Activated CD4-positive, alpha-beta T cell treated with anti-CD3 and anti-CD28 coated beads, Interleukin-2, amount 10 ng/mL, durations not matched to agents 24 days and 14 days (primary cell): ENCODE results near the gene IQCF5. TPM values are rescaled to one million over a fixed set of nuclear protein-coding genes. Genes with fewer than 3 reads are reported as not detected.
"Not testable (repeated sequence)": the region's sequence is repeated elsewhere in the genome, so short reads cannot be mapped to it uniquely, and the experiment has no call there.

Source experiments
- DNase-seq: peaks from one replicate; pipeline ENCODE4 v3.0.0; 2022
- H3K27ac Mint-ChIP-seq: one replicate; pipeline ENCODE4 v1.8.0; 2022; ENCODE audit warnings: mild to moderate bottlenecking, mixed read lengths
- H3K27me3 Mint-ChIP-seq: one replicate; pipeline ENCODE4 v1.8.0; 2022; ENCODE audit warnings: mixed read lengths
- H3K36me3 Mint-ChIP-seq: one replicate; pipeline ENCODE4 v1.8.0; 2022; ENCODE audit warnings: low read depth, mild to moderate bottlenecking, mixed read lengths
- H3K4me1 Mint-ChIP-seq: one replicate; pipeline ENCODE4 v1.8.0; 2021; ENCODE audit warnings: mixed read lengths
- H3K4me3 Mint-ChIP-seq: one replicate; pipeline ENCODE4 v1.8.0; 2022; ENCODE audit warnings: mild to moderate bottlenecking, moderate library complexity, mixed read lengths
- H3K9me3 Mint-ChIP-seq: one replicate; pipeline ENCODE4 v1.8.0; 2021; ENCODE audit warnings: mixed read lengths
- intact Hi-C: fragments of 100-400 bp; cut with micrococcal nuclease; formaldehyde crosslinking; loops from one replicate; pipeline ENCODE4 v1.15.1; 2023
- total RNA-seq: library from RNA; stranded (reverse); gene quantifications from 2 replicates; pipeline ENCODE4 v1.2.3, GENCODE V29; 2022

Gene IQCF5
- total RNA-seq, 1 donor from 2014 or later = not detected

- H3K9me3 Mint-ChIP-seq = peaks cover 3% of the 10 kb centered on the region
- no peaks in the 10 kb centered on the region for H3K36me3 Mint-ChIP-seq
- no peak overlapping the region for H3K4me3 Mint-ChIP-seq
- peaks cover 20% of the 10 kb centered on the region for H3K27me3 Mint-ChIP-seq
- intact Hi-C loops = no loop called here
- H3K27ac Mint-ChIP-seq = no peak overlapping the region
- no peak for DNase-seq
- peaks cover 7% of the 10 kb centered on the region for H3K4me1 Mint-ChIP-seq
These were observed 12.2 kb upstream of the IQCF5 start for GRCh38 chr3:51887620-51888019.

- no peaks in the 10 kb centered on the region for H3K36me3 Mint-ChIP-seq
- peaks cover under 1% of the 10 kb centered on the region for H3K4me1 Mint-ChIP-seq
- H3K27ac Mint-ChIP-seq = no peak overlapping the region
- H3K4me3 Mint-ChIP-seq = no peak overlapping the region
- H3K27me3 Mint-ChIP-seq = peaks cover 25% of the 10 kb centered on the region
- intact Hi-C loops = no loop called here
- DNase-seq = no peak
- peaks cover 3% of the 10 kb centered on the region for H3K9me3 Mint-ChIP-seq
These were observed 11.0 kb upstream of the IQCF5 start for GRCh38 chr3:51886447-51886846.

GRCh38 chr3:51879937-51880336, 4.5 kb upstream of the IQCF5 start:
- intact Hi-C loops = no loop called here
- no peak for DNase-seq
- H3K9me3 Mint-ChIP-seq = peaks cover 3% of the 10 kb centered on the region
- no peaks in the 10 kb centered on the region for H3K4me1 Mint-ChIP-seq
- no peaks in the 10 kb centered on the region for H3K36me3 Mint-ChIP-seq
- no peak overlapping the region for H3K27ac Mint-ChIP-seq
- peaks cover 21% of the 10 kb centered on the region for H3K27me3 Mint-ChIP-seq
- no peak overlapping the region for H3K4me3 Mint-ChIP-seq

GRCh38 chr3:51876186-51876585, 785 bp upstream of the IQCF5 start:
- Mint-ChIP-seq H3K27me3 (peaks cover 7% of the 10 kb centered on the region), H3K27ac (no peak overlapping the region), H3K36me3 (no peaks in the 10 kb centered on the region), H3K4me1 (no peaks in the 10 kb centered on the region), H3K9me3 (no peaks in the 10 kb centered on the region), H3K4me3 (no peak overlapping the region)
- intact Hi-C loops = no loop called here
- DNase-seq = no peak

- no peak for DNase-seq
- intact Hi-C loops = no loop called here
- H3K27ac Mint-ChIP-seq = no peak overlapping the region
- H3K27me3 Mint-ChIP-seq = peaks cover 10% of the 10 kb centered on the region
- no peaks in the 10 kb centered on the region for H3K4me1 Mint-ChIP-seq
- H3K4me3 Mint-ChIP-seq = no peak overlapping the region
- H3K9me3 Mint-ChIP-seq = no peaks in the 10 kb centered on the region
- H3K36me3 Mint-ChIP-seq = no peaks in the 10 kb centered on the region
These were observed 512 bp downstream of the IQCF5 start for GRCh38 chr3:51874889-51875288.

- no peaks in the 10 kb centered on the region for H3K36me3 Mint-ChIP-seq
- H3K4me1 Mint-ChIP-seq = no peaks in the 10 kb centered on the region
- H3K9me3 Mint-ChIP-seq = no peaks in the 10 kb centered on the region
- no peak overlapping the region for H3K4me3 Mint-ChIP-seq
- intact Hi-C loops = no loop called here
- DNase-seq = no peak
- peaks cover 13% of the 10 kb centered on the region for H3K27me3 Mint-ChIP-seq
- no peak overlapping the region for H3K27ac Mint-ChIP-seq
These were observed 990 bp downstream of the IQCF5 start for GRCh38 chr3:51874411-51874810.

GRCh38 chr3:51873876-51874275, 1.5 kb downstream of the IQCF5 start:
- intact Hi-C loops = no loop called here
- no peaks in the 10 kb centered on the region for H3K4me1 Mint-ChIP-seq
- H3K27ac Mint-ChIP-seq = no peak overlapping the region
- H3K27me3 Mint-ChIP-seq = peaks cover 18% of the 10 kb centered on the region
- DNase-seq = no peak
- no peaks in the 10 kb centered on the region for H3K36me3 Mint-ChIP-seq
- H3K9me3 Mint-ChIP-seq = no peaks in the 10 kb centered on the region
- H3K4me3 Mint-ChIP-seq = no peak overlapping the region

GRCh38 chr3:51873253-51873766, 2.1 kb downstream of the IQCF5 start:
- Mint-ChIP-seq H3K4me3 (no peak overlapping the region), H3K4me1 (no peaks in the 10 kb centered on the region), H3K27me3 (peaks cover 18% of the 10 kb centered on the region), H3K36me3 (no peaks in the 10 kb centered on the region), H3K27ac (no peak overlapping the region), H3K9me3 (no peaks in the 10 kb centered on the region)
- intact Hi-C loops = no loop called here
- no peak for DNase-seq

GRCh38 chr3:51869304-51869703, 6.1 kb downstream of the IQCF5 start:
- no peak for DNase-seq
- intact Hi-C loops = no loop called here

GRCh38 chr3:51868896-51869295, 6.5 kb downstream of the IQCF5 start:
- H3K4me1 Mint-ChIP-seq, H3K9me3 Mint-ChIP-seq, DNase-seq, H3K36me3 Mint-ChIP-seq, H3K4me3 Mint-ChIP-seq, intact Hi-C loops, H3K27ac Mint-ChIP-seq: not testable (repeated sequence)
- H3K27me3 Mint-ChIP-seq = peaks cover 24% of the 10 kb centered on the region

More at GRCh38 chr3:51869304-51869703, 6.1 kb downstream of the IQCF5 start:
- Mint-ChIP-seq H3K36me3 (no peaks in the 10 kb centered on the region), H3K9me3 (no peaks in the 10 kb centered on the region), H3K4me3 (no peak overlapping the region), H3K27ac (no peak overlapping the region), H3K4me1 (no peaks in the 10 kb centered on the region), H3K27me3 (peaks cover 24% of the 10 kb centered on the region)

GRCh38 chr3:51862886-51863285, 12.5 kb downstream of the IQCF5 start:
- Mint-ChIP-seq H3K4me1 (no peaks in the 10 kb centered on the region), H3K4me3 (no peak overlapping the region), H3K9me3 (no peaks in the 10 kb centered on the region), H3K27me3 (peaks cover 18% of the 10 kb centered on the region), H3K36me3 (no peaks in the 10 kb centered on the region), H3K27ac (no peak overlapping the region)
- DNase-seq = no peak
- intact Hi-C loops = no loop called here

- Mint-ChIP-seq H3K36me3 (no peaks in the 10 kb centered on the region), H3K27ac (no peak within 1 kb of the TSS), H3K27me3 (peaks cover 11% of the 10 kb centered on the region), H3K4me1 (no peaks in the 10 kb centered on the region), H3K4me3 (no peak within 1 kb of the TSS), H3K9me3 (no peaks in the 10 kb centered on the region)
- no peak for DNase-seq
- intact Hi-C loops = no loop called here
These were observed 14.4 kb downstream of the IQCF5 start, which contains the start of gene IQCF2 for GRCh38 chr3:51860703-51861665. Gene IQCF2, plus strand, starts transcription at chr3:51861615. Its CDS starts 52 bp downstream, at chr3:51861667.

GRCh38 chr3:51855411-51855810, 20.0 kb downstream of the IQCF5 start:
- H3K27ac Mint-ChIP-seq, H3K36me3 Mint-ChIP-seq, H3K27me3 Mint-ChIP-seq, H3K9me3 Mint-ChIP-seq, H3K4me3 Mint-ChIP-seq, intact Hi-C loops, H3K4me1 Mint-ChIP-seq, DNase-seq: not testable (repeated sequence)

GRCh38 chr3:51845129-51845528, 30.3 kb downstream of the IQCF5 start:
- Mint-ChIP-seq H3K36me3 (no peaks in the 10 kb centered on the region), H3K4me1 (no peaks in the 10 kb centered on the region), H3K9me3 (peaks cover 9% of the 10 kb centered on the region), H3K27ac (no peak overlapping the region), H3K27me3 (peaks cover 38% of the 10 kb centered on the region), H3K4me3 (no peak overlapping the region)
- DNase-seq = no peak
- intact Hi-C loops = no loop called here
